ENCODE measurements around the gene STX4.

Gene STX4, protein sequence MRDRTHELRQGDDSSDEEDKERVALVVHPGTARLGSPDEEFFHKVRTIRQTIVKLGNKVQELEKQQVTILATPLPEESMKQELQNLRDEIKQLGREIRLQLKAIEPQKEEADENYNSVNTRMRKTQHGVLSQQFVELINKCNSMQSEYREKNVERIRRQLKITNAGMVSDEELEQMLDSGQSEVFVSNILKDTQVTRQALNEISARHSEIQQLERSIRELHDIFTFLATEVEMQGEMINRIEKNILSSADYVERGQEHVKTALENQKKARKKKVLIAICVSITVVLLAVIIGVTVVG

GRCh38 chr16:31032736-31033708 is at the start of gene STX4:
TSS of gene STX4 (plus strand) at chr16:31033558. CDS start at chr16:31033806, 248 bp downstream.
- peak; percentile 69 for FAIRE-seq

DNA sequence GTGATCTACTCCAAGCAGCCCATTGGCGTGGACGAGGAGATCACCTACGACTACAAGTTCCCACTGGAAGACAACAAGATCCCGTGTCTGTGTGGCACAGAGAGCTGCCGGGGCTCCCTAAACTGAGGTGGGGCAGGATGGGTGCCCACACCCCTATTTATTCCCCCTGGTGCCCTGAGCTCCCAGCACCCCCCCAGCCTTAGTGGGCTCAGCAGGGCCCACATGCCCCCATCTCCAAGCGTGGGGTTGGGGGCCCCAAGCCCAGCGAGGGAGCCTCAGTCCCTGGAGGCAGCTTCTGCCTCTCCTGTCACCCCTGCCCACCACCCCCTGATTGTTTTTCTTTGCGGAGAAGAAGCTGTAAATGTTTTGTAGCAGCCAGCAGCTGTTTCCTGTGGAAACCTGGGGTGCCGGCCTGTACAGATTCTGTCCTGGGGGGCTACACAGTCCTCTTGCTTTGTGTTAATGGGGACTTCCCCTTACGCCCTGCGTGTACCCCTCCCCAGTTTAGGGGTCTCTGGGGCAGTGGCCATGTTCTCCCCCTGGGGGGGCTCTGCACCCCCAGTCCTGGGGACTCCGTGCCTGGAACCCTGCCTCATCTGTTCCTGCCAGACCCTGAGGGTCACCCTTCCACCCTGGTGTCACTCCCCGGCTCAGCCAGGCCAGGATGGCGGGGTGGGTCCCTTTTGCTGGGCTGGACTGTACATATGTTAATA is 49.3 kb upstream of the STX4 start:
- no peak for FAIRE-seq

- no peak for FAIRE-seq
Observed at GRCh38 chr16:30984669-30985400, 48.5 kb upstream of the STX4 start, which contains the start of gene HSD3B7. TSS of gene HSD3B7 (plus strand) at chr16:30985207. CDS start at chr16:30985659, 452 bp downstream.

GRCh38 chr16:30985401-30986128 is 47.8 kb upstream of the STX4 start:
- no peak for FAIRE-seq

DNA sequence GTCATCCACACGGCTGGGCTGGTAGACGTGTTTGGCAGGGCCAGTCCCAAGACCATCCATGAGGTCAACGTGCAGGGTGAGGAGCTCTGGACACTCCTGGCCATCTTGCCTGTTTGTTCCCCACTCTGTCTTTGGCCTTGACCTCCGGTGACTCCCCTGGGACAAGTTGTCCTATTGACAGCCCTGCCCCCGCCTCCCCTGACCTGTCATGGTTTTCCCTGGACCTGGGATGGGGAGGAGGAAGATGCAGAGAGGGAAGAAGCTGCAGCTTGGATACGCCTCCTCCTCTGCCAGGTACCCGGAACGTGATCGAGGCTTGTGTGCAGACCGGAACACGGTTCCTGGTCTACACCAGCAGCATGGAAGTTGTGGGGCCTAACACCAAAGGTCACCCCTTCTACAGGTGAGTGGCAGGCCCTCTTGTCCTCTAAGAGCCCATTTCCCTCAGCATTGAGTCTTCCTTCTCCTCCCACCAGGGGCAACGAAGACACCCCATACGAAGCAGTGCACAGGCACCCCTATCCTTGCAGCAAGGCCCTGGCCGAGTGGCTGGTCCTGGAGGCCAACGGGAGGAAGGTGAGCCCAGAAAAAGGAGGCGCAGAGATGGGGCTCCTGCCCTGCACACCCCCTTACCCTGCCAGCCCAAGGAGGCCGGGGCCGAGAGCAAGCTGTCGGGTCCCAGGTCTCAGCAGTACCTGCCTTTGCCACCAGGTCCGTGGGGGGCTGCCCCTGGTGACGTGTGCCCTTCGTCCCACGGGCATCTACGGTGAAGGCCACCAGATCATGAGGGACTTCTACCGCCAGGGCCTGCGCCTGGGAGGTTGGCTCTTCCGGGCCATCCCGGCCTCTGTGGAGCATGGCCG is 47.0 kb upstream of the STX4 start:
- FAIRE-seq: no peak

DNA sequence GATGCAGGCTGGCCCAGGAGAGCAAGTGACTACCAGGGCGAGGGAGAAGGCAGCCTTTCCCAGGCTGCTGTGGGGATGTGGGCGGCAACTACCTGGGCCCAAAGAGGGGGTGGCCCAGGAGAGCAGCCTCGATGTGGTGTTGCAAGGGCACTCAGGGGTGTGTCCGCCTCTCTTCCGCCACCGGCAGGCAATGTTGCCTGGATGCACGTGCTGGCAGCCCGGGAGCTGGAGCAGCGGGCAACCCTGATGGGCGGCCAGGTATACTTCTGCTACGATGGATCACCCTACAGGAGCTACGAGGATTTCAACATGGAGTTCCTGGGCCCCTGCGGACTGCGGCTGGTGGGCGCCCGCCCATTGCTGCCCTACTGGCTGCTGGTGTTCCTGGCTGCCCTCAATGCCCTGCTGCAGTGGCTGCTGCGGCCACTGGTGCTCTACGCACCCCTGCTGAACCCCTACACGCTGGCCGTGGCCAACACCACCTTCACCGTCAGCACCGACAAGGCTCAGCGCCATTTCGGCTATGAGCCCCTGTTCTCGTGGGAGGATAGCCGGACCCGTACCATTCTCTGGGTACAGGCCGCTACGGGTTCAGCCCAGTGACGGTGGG is 45.7 kb upstream of the STX4 start:
- FAIRE-seq: no peak

DNA sequence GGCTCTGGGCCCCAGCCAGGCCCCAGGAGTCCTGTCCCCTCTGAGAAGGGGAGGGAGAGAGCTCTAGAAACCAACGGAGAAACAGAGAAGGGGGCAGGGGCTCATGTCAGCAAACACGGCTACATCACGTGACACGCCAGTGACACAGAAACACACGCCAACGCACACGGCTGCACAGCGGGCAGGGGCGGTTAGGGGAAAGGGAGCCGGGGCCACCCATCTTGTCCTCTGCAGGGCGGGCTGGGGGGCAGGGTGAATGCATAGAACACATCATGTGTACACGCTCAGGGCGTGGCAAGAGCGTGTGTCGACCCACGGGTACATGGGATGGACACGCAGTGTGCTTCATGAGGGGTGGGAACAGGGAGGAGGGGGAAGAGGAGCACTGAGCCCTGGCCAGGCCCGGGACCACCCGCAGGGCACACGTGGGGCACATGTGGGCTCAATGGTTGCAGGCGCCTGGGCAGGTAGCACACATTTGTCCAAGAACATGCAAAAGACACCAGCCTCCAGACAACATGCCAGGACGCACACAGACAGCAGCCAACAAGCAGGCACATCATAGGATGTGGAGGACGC is 43.8 kb upstream of the STX4 start:
- FAIRE-seq: no peak

DNA sequence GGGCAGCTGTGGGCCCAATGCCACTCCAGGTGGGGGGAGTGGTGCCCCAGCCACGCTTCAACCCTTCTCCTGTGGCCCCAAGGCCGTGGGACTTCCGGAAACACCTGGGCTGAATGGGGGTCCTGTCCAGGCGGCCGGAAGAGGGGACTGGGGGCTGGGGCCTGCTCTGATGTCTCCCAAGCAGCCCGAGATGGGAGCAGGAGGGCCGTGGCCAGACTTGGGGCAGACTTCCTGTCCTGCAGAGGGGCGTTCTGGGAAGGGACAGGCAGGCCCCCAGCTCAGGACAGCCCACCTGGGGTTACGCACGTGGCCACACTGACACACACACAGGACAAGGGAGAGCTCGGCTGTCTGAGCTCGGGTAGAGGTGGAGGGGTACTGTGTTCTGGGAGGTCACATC is 43.3 kb upstream of the STX4 start:
- FAIRE-seq: no peak

GRCh38 chr16:30991052-30991451 is 42.3 kb upstream of the STX4 start:
- FAIRE-seq: no peak

DNA sequence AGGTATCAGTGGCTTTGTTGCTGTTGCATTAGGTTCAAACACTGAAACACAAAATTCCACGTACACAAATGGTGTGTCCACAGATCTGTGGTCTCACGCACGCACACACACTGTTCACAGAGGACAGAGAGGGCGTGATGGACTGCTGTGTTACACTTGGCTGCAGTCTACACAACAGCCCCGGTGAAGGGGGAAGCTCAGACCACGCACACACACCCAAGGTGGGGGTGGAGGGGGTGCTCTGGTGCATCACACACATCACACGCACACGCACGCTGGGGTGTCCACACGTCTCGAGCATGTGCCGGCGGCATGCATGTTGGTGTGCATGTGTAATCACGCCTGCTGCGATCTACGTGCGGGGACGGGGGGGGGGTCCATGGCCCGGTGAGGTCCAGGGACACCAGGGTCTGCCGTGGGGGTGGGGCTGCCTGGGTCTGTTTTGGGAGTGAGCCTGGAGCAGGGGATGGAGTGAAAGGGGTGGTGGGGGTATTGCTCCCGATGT is 41.0 kb upstream of the STX4 start:
- FAIRE-seq: no peak

DNA sequence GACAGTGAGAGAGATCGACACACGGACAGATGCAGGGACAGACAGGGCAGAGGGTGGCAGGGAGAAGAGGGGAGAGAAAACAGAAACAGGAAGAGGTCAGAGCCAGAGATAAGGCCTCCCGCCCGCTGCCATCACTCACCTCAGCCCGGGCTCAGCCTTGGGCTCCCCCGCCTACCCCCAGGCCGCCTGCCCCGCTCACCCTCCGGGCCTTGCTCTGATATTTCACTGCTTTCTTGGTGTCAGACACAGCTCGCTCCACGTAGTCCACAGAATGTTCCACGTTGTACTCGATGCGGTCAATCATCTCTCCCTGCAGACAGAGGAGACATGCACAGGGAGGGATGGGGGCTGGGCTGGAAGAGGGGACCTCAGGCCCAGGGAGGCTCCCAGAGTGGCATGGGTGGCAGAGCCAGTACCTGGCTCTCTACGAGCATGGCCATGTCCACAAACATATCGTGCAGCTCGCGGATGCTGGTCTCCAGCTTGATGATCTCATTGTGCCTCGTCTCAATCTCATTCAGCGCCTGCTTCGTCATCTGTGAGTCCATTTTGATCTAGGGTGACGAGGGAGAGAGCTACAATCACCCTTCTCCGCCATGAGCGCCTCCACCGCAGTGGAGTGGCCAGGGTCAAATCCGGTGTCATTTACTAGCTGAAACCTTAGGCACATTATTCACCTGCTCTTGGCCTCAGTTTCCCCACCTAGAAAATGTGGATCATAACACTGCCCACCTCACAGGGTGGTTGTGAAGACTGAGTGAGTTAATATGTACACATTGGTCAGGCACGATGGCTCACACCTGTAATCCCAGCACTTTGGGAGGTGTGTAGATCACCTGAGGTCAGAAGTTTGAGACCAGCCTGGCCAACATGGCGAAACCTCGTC is 40.2 kb upstream of the STX4 start:
- no peak for FAIRE-seq

DNA sequence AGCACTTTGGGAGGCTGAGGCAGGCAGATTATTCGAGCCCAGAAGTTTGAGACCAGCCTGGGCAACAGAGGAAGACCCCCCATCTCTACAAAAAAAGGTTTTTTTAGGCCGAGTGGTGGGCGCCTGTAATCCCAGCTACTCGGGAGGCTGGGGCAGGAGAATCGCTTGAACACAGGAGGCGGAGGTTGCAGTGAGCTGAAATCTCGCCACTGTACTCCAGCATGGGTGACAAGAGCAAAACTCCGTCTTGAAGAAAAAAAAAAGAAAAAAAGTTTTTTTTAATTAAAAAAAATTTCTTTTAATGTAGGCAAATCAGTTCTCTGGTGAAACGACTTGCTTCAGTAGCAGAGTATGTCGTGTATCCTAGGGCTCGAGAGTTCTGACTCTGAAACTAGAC is 37.4 kb upstream of the STX4 start:
- FAIRE-seq: no peak

DNA sequence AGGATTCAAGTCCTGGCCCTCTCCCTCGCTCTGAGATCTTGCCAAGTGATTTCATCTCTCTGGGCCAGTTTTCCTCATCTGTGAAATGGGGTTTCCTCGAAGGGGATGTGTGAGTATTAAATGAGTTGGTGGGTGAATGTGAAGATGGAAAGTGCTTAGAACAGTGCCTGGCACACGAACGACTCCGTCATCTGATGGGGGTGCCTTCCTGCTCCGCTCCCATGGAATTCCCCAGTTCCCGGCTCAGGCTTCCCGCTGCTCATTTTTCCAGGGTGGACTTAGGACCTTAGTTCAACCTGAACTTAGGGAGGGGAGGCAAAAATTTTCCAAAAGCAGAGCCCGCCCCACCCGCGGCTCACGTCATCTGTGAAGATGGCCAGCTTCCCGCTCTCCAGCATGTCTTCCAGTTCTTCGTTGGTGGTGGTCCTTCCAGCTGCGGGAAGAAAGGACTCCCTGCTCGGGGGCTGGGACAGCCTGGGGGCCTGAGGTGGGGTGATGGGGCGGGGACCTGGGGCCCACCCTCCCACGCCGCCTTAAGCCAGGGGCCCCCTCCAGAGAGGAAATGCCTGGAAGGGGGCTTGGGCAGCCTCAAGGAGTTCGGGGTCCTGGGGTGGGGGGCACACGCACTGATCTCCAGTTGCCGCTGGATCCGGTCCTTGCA is 36.9 kb upstream of the STX4 start:
- no peak for FAIRE-seq

DNA sequence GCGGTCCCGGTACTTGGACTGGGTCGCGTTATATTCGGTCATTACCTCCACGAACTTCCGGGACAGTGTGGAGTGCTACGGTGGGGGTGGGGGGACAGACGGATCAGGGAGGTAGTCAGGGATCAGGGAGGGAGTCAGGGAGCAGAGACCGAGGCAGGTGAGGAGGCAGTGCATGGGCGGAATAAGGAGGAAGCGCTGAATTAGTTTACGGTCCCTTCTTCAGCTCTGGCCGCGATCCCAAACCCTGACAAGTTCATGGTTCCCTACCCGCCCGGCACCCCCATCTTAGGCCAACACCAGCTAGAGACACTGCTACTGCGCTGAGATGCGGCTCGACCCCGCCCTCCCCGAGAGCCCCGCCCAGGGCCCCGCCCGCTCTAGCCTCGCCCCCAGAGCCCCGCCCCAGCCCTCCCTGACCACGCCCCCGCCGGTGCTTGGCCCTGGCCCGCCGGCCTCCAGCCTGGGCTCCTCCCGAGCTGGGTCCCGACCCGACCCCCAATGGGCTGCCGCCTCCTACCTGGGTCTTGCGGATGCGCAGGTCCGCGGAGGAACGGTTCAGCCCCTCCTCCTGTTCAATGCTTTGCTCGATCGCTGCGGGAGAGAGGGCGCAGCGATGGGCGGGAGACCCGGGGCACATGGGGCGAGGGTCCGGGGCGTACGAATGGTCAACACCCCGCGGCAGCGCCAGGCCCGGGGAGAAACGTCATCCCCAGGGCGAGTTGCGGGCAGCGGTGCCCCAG is 36.2 kb upstream of the STX4 start:
- no peak for FAIRE-seq

GRCh38 chr16:30997725-30998711 is 35.3 kb upstream of the STX4 start:
- FAIRE-seq: no peak
